DMS114 treated with DMSO at 0.1 percent for 48 hours (cell line): ENCODE data around the gene KRTAP4-9.
"Not testable (repeated sequence)": the region's sequence is repeated elsewhere in the genome, so short reads cannot be mapped to it uniquely, and the experiment has no call there.

Experiments used
- DNase-seq: peaks from one replicate; lab custom pipeline; 2025; ENCODE audit not compliant: unreplicated experiment; lab: John Stamatoyannopoulos, UW

KRTAP4-9 gene

GRCh38 chr17:41105347-41105746 is at the start of gene KRTAP4-9:
Gene KRTAP4-9 (plus strand): TSS chr17:41105389. CDS start chr17:41105389, 0 bp downstream.
- DNase-seq: not testable (repeated sequence)

DNA sequence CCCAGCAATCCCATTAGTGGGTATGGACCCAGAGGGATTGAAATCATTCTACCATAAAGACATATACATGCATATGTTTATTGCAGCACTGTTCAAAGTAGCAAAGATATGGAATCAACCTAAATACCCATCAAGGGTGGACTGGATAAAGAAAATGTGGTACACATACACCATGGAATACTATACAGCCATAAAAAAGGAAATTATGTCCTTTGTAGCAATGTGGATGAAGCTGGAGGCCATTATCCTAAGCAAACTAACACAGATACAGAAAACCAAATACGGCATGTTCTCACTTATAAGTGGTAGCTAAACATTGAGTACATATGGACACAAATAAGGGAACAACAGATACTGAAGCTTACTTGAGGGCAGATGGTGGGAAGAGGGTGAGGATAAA is 47.6 kb upstream of the KRTAP4-9 start:
- DNase-seq: no peak

DNA sequence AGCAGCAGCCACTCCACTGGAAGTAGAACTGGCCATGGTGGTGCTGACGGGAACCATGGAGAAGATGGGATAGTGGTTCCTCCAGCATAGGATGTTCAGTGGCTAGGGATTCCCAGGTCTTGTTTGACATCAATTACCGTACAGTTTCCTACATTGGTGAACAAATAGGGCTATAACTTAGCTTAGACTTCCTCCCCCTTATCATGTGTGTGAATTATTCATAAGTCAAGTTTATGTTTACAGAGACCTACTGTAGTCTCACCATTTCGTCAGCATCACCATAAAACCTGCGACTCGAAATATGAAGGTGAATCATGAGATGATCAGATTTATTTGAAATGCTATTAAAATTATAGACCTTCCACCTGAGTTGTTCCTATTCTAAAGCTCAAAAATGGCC is 46.4 kb upstream of the KRTAP4-9 start:
- no peak for DNase-seq

GRCh38 chr17:41059276-41060051 is 45.7 kb upstream of the KRTAP4-9 start:
- DNase-seq: not testable (repeated sequence)

DNA sequence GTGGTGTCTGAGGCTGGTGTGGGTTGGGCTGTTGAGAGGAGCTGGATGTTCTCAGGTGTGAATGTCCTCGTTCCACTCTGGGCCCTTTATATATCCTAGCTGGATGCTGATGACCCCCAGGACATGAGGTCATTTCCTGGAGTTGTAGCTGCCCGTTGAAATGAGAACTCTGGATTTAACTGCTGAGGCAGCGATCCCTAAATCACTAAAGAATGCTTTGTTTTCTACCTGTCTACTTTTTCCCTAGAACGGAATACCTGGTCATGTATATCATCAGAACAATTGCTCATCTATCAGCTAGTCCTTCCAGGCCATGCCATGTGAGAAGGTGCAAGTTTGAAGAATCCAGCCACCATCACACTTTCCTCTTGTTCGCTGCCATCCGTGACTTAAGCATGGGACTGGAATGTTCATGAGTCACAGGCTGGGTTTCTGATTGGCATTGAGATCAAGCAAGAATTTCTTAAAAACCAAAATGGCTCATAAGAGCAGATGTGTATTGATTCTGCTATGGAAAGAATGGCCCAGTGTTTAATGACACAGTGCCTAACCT is 45.1 kb upstream of the KRTAP4-9 start, which contains the start of gene KRTAP2-3:
Gene KRTAP2-3 (minus strand): TSS at position 63 of the 553 bp plus-strand sequence. CDS start 64 bp downstream, outside the sequence.
- no peak for DNase-seq

DNA sequence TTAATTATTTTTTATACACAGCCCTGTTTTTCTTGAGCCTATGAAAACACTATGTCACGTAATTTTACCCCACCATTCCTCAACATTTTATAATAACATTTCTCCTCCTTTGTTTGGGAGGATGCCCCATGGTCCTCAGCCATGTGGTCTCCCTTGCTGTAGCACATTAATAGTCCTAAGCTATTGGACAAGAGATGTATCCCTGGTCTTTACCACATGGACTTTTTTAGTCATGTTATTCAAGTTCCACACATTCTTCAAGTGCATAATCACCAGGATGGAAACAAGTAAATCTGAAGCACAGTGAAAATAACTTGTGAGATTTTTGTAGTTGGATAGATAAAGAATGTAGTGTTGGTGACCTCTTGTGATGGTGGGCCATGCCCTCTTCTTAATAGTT is 43.2 kb upstream of the KRTAP4-9 start:
- DNase-seq: no peak

GRCh38 chr17:41063449-41063848 is 41.7 kb upstream of the KRTAP4-9 start:
- no peak for DNase-seq

DNA sequence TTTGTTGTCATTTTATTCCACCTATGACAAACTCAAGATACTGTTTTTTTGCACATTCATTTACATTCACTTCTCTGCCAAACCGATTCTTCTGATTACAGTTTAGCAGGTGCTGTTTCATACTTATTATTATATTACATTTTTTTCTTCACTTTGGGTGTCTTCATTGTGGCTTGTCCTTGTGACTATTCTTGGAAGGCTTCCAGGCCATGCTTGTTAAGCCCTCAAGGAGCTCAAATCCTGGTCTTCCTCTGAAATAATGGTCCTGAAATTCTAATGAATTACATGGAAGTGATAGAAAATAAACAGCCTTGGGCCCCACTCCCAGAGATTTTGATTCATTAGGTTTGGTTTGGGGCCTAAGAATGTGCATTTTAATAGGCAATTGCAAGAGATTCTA is 40.9 kb upstream of the KRTAP4-9 start:
- no peak for DNase-seq

- not testable (repeated sequence) for DNase-seq
Observed at GRCh38 chr17:41065016-41065689, 40.0 kb upstream of the KRTAP4-9 start.

DNA sequence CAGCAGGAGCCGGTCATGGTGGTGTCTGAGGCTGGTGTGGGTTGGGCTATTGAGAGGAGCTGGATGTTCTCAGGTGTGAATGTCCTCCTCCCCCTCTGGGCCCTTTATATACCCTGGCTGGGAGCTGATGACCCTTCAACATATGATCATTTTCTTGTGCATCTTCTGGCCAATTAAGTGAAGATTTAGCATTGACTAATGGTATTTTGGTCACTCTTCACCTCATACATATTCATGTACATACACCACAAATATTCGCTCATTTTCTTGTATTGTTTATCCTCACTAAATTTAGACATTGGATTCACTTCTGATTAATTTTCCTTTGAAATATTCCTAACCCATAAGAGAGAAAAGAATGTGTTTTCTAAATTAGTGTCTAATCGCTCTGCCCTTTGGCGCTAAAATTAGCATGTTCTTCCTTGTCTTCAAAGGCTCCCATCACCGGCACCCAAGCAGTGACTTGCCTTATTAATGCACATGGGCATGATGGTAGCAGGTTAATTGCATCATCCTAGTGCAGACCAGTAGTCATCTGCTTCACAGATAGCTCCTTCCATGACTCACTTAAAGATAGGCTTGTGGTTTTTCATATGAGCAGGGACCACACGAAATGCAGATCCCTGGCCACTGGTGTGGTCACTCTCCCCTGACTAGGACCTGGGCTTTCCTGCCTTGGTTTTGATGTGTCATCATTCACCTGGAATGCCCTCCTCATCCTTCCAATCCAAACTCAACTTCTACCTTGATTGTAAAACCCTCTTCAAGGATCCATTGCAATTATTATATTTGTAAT is 39.2 kb upstream of the KRTAP4-9 start, which contains the start of gene KRTAP2-4:
Gene KRTAP2-4 (minus strand): TSS at position 51 of the 796 bp plus-strand sequence. CDS start 34 bp downstream, at position 17.
- no peak for DNase-seq

GRCh38 chr17:41067281-41067680 is 37.9 kb upstream of the KRTAP4-9 start:
- no peak for DNase-seq

DNA sequence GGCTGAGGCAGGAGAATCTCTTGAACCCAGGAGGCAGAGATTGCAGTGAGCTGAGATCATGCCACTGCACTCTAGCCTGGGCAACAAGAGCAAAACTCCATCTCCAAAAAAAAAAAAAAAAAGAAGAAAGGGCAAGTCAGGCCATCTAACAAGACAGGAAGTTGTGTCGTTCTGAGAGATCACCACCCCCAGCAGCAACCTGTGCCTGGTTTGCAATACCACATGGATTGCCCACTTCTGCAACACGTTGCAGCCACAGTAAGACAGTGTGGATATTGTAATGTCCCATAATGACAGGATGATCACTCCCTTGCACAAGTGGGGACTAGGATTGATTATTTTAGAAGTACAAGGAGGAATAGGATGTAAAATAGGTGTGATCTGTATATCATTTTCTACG is 36.2 kb upstream of the KRTAP4-9 start:
- DNase-seq: no peak

DNA sequence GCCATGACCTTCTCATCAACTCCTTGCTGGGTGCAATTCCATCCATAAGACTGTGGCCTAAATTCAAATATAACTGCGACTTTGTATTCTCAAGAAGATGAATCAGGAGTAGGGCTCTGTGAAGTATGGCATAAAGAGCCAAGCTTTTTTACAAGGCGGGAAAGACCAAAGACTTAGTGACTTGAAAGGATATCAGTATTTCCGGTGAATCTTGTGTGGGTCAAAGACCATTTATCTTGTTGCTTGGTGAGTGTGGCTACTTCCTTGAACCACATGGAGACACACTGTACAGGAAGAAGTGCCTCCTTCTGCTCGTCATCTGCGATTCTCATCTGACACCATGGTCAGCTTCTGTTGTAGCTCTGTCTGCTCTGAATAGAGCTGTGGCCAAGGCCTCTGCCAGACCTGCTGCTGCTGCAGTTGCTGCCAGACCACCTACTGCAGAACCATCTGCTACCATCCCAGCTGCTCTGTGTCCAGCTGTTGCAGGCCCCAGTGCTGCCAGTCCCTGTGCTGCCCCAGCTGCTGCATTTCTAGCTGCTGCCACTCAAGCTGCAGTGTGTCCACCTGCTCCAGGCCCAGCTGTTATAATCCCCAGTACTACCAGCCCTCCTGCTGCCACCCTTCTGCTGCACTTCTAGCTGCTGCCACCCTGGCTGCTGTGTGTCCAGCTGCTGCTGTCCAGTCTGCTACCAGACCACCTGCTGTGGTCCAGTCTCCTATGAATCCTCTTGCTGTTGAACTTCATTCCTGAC is 33.4 kb upstream of the KRTAP4-9 start:
- no peak for DNase-seq

- DNase-seq: no peak
Observed at GRCh38 chr17:41073676-41074075, 31.5 kb upstream of the KRTAP4-9 start.

DNA sequence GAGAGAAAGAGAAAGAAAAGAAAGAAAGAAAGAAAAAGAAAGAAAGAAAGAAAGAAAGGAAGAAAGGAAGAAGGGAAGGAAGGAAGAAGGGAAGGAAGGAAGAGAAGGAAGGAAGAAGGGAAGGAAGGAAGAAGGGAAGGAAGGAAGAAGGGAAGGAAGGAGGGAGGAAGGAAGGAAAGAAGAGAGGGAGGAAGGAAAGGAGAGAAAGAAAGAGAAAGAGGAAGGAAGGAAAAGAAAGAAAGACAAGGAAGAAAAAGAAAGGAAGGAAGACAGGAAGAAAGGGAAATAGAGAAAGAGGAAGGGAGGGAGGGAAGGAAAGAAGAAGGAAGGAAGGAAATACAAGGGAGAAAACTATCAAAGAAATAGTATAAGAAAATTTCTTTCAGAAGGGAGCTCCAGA is 28.4 kb upstream of the KRTAP4-9 start:
- DNase-seq: no peak

DNA sequence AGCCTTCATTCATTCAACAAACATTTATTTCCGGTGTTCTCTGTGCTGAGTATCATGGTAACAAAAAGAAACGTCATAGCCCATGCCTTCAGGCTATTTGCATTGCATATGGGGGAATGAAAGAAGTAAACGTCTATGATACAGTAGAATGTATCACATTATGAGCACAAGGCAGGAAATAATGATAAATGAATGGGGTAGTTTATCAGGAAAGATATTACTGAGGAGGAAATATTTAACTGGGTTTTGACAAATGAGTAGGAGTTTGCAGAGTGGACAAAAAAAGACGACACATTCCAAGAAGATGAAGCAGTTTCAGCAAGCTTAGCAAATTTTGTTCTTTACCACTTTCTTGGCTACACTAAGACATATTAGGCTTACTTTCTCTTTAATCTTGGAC is 22.6 kb upstream of the KRTAP4-9 start:
- DNase-seq: no peak

- DNase-seq: not testable (repeated sequence)
Observed at GRCh38 chr17:41083427-41083826, 21.8 kb upstream of the KRTAP4-9 start.

DNA sequence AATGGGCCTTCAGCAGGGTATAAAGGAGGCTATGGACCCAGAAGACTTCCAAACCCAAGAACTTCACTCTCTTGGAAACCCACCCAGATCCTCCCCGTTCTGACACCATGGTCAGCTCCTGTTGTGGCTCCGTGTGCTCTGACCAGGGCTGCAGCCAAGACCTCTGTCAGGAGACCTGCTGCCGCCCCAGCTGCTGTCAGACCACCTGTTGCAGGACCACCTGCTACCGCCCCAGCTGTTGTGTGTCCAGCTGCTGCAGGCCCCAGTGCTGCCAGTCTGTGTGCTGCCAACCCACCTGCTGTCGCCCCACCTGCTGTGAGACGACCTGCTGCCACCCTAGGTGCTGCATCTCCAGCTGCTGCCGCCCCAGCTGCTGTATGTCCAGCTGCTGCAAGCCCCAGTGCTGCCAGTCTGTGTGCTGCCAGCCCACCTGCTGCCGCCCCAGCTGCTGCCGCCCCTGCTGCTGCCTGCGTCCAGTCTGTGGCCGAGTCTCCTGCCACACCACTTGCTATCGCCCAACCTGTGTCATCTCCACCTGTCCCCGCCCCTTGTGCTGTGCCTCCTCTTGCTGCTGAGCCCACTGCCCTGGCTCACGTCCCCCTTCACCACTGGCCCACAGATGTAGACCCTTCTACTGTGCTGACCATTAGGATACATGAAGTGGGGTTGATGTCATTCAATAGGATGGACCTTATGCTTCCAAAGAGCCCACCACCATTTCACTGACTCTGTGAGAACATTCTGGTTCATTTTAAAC is 20.9 kb upstream of the KRTAP4-9 start, which contains the start of gene KRTAP4-7:
Gene KRTAP4-7 (plus strand): TSS at position 51 of the 757 bp plus-strand sequence. CDS start 57 bp downstream, at position 108.
- DNase-seq: not testable (repeated sequence)

DNA sequence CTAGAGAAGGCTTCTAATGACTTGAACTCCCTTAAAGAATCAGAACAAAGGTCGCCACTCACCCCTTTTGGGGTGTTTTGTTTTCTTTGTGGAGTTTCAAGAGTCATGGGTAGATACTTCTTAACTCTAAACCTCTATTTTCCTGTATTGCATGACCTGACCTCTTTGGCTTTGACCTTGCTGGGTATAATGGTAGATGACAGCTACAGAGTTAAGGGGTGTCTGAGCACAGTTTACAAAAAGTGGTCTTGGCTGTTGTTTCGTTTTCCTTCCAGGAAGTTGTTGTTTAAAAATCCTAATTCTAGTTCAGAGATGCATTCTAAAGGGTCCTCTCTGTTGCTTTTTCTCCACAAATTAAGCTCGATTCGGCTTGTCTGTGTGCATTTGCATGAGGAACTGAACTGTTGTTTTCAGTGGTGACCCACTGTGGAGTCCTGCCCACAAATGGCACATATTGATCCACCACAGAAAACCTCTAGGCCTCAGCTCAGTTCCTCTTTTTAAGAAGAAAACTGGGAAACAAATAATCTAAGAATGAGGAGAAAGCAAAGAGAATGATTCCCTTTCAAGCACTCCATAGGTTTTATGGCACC is 16.3 kb upstream of the KRTAP4-9 start:
- DNase-seq: not testable (repeated sequence)
